Islet precursor cell (in vitro differentiated cells): ENCODE data around the gene ANKRD17.
A peak's percentile ranks its signal among the peaks of the same experiment; 100 is the strongest.

Experiments
- DNase-seq: peaks from one replicate; pipeline ENCODE4 v3.0.0-alpha.2; 2018

Gene ANKRD17

DNA sequence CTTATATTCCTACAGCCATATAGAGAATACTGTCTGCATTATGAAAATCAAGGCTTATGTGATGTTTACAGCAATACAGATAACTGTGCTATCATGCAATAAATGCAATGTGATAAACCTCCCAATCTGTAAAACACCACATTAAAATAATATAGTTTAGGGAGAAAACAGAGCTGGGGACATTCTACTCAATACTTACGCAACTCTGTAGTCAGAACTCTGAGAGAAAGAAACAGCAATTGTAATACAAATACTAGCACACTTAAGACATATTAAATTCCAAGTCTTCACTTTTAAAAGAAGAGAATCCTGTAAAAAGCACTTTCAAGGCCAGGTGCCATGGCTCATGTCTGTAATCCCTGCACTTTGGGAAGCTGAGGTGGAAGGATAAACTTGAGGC, 61.4 kb downstream of the ANKRD17 start:
- no peak for DNase-seq

- no peak for DNase-seq
Measured at GRCh38 chr4:73194064-73194463, 64.5 kb downstream of the ANKRD17 start.

- DNase-seq, result no peak
Measured at GRCh38 chr4:73193659-73194058, 64.9 kb downstream of the ANKRD17 start.

- DNase-seq, result no peak
Measured at GRCh38 chr4:73193155-73193554, 65.4 kb downstream of the ANKRD17 start.

- DNase-seq, result peak; percentile 75
Measured at GRCh38 chr4:73189274-73189810, 69.3 kb downstream of the ANKRD17 start.

DNA sequence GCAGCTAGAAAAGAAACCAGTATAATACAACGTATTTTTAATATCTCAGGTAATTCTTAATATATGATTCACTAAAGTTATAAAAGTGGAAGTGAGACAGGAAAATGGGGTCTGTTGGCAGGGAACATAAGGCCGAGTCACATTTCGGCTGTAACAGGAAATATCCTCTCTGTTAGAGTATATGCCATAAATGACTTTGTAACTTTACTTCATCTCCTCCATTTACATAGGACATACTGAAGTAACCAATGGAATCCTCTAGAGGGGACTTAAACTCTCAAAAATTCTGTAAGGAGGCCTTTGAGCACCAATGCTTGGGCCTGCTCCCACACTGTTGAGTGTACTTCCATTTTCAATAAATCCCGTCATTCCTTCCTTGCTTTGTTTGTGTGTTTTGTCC, 71.3 kb downstream of the ANKRD17 start:
- no peak for DNase-seq

GRCh38 chr4:73185903-73186302, 72.7 kb downstream of the ANKRD17 start:
- DNase-seq, result no peak

DNA sequence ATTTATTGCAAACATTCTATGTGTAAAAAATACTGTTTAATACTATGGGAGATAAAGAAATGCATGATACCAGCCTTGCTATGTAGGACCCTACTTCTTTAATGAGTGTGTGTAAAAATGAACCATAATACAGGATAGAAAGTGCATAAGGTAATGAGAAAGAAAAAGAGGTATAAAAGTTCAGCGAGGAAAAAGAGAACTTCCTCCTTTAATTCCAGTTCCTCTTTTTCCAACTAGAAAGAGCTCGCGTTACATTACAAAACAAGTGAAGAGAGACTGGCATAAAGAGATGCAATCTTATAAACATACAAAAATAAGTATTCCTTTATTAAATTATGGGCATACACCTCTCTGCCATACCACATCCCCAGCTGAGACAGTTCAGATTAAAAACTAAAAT, 77.4 kb downstream of the ANKRD17 start:
- no peak for DNase-seq

GRCh38 chr4:73178389-73178788, 80.2 kb downstream of the ANKRD17 start:
- DNase-seq, result no peak

DNA sequence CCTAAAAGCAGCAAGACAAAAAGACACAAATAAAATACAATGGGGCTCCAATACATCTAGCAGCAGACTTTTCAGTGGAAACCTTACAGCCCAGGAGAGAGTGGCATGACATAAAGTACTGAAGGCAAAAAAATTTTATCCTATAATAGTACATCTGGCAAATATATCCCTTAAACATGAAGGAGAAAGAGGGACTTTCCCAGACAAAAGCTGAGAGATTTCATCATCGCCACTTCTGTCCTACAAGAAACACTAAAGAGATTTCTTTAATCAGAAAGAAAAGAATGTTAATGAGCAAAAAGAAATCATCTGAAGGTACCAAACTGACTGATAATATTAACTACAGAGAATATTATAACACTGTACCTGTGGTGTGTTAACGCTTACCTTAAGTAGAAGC, 86.4 kb downstream of the ANKRD17 start:
- no peak for DNase-seq

- no peak for DNase-seq
Measured at GRCh38 chr4:73170518-73171198, 87.9 kb downstream of the ANKRD17 start.

DNA sequence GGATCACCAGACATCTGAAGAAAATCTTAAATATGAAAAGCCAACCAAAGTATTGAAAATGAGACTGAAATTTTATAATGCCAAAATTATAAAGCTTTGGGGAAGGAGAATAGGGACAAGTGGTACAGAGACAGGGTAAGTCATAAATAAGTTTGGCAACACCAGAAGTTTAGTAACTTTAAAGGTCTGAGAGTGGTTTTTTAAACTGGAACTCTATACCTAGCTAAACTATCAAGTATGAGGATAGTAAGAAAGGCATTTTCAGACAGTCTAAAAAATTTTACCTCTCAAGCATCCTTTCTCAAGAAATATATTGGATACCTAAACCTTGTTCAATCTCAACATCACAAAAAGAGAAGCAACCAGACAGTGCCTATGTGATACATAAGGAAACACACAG, 92.4 kb downstream of the ANKRD17 start:
- DNase-seq, result no peak

DNA sequence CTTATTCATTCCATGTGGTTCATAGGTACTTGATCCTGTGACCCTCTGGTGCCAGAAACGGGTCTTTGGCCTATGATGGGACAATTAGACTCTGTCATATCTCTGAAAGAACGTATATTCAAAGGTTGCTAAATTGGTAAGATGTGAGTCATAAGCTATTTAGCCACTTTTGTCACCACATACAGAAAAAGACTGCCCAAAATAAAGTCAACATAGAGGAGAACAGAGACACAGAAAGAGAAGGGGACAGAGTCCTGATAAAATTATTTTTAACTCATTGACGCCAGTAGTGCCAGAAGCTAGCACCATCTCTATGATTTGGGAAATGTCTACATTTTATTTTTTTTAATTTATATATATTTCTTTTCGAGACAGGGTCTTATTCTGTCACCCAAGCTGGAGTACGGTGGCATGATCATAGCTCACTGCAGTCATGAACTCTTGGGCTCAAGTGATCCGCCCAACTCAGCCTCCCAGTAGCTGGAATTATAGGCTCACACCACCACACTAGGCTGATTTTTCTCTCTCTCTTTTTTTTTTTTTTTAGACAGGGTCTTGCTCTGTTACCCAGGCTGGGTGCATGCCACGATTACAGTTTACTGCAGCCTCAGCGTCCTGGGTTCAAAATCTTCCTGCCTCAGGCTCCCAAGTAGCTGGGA, 96.9 kb downstream of the ANKRD17 start:
- no peak for DNase-seq

DNA sequence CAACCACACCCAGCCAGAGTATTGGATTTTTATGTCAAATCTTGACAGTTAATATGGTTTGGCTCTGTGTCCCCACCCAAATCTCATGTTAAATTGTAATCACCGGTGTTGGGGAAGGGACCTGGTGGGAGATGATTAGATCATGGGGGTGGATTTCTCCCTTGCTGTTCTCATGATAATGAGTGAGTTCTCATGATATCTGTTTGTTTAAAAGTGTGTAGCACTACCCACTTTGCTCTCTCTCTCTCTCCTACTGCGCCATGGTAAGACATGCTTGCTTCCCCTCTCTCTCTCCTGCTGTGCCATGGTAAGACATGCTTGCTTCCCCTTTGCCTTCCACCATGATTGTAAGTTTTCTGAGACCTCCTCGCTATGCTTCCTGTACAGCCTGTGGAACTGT, 102.2 kb downstream of the ANKRD17 start:
- no peak for DNase-seq

DNA sequence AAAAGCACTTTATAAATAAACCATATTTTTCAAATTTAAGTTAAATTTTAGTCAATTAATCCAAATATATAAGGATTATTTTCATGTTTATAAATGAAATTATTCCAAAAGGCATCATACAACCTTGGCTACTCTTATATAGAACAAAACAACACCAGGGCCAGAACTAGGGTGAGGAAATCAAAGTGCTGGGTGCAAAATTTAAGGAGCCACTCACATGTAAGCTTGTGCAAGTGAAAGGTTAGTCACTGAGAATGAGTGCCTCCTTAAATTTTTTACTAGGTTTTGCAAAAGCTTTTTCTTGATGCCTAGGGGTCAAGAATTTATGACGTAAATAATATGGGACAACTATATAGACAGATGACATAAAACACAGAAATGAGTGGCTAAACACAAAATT, 105.7 kb downstream of the ANKRD17 start:
- no peak for DNase-seq

DNA sequence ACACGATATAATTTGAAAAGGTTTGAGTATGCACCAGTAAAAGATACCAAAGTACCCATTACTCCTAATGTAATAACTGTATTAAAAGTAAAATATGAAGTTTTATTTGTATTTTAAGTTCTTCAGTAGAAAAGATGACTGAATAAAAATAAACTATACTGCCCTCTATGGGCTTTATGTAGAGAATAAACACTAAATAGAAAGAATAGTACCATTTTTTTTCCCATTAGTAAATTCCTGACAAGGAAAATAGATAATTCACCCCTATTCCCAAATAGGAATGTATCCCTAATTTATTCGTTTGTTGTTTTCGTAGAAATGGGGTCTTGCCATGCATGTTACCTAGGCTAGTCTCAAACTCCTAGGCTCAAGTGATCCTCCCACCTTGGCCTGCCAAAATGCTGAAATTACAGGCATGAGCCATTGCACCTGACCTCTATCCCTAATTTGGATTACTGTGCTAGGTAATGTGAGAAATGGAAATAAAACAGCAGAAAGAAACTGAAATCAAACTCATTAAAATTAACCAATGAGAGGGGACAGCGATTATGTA, 115.5 kb downstream of the ANKRD17 start:
- no peak for DNase-seq

GRCh38 chr4:73139991-73140390, 118.6 kb downstream of the ANKRD17 start:
- no peak for DNase-seq

- no peak for DNase-seq
Measured at GRCh38 chr4:73139245-73139644, 119.4 kb downstream of the ANKRD17 start.

- no peak for DNase-seq
Measured at GRCh38 chr4:73137121-73137520, 121.5 kb downstream of the ANKRD17 start.

GRCh38 chr4:73133784-73134183, 124.8 kb downstream of the ANKRD17 start:
- DNase-seq, result no peak

DNA sequence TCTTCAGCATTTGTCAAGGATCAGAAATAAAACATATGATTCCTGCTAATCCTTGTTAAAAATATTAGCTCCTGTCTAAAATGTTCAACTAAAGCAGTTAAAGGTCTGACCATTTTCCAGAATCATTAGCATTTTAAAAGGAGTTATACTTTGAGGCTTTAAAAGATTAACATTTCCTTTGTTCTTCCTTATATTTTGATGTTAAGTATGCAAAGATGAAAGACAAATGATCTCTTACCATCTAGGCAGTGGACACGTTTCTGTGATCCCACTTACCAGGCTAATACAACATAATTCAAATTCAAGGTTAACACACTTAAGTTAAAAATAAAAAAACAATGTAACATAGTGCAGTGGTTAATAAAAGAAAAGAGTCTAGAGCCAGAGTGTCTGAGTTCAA, 127.3 kb downstream of the ANKRD17 start:
- no peak for DNase-seq

GRCh38 chr4:73129319-73129718, 129.3 kb downstream of the ANKRD17 start:
- no peak for DNase-seq

DNA sequence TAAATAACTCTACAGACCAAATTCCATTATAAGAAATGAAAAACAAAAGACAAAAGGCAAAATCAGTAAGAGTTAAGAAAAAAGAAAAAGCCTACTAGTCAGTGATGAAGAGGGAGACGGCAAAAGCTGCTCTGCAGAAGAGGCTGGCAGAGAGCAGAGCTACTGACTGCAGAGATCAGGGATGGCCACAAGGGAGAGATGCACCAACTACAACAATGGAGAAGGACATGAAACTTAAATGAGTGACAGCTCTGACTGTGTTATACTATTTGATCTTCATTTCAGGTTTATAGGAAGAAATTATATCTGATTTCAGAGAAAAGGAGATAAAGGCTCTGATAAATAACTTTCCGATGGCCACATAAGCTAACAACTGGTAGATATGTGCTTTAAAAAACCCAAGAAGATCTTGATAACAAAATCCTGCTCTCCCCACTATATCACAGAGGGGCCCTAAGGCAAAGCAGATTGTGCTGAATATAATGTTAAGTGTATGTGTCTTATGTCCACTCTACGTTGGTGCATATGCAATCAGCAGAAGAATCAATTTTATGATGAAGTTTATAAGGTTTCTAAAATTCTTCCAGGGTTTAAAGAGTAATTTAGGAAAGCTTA, 130.7 kb downstream of the ANKRD17 start:
- DNase-seq, result no peak

- no peak for DNase-seq
Measured at GRCh38 chr4:73109493-73109892, 149.1 kb downstream of the ANKRD17 start.
